GM21723 (cell line): ENCODE measurements around the gene SLX4IP.

Source experiments
- ATAC-seq: cut with Tn5 transposase; IDR thresholded peaks from one replicate; pipeline ENCODE4 v1.9.1; 2021; ENCODE audit warnings: mild to moderate bottlenecking, moderate library complexity; ENCODE audit not compliant: unreplicated experiment

SLX4IP gene

DNA sequence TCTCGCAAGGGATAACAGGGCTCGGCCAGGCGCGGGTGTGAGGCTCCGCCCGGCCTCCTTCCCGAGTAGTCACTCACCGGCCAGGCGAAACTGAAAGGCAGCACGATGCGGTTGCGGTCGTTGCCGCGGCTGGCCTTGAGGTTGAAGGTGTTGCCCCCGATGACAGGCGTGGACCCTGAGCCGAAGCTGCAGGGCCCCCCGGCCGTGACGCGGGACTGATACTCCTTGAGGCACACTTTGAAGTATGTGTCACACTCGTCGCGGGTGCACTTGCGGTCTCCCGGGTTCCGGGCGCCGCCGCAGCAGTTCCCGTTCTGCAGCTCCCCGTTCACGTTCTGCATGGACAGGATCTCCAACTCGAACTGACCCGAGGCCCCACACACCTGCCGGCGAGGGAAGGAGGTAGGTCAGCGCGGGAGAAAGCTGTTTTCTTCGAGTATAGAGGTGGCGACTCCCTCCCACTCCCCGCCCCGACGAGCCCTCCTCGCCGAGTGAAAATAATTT, 237.6 kb downstream of the SLX4IP start:
- ATAC-seq: no peak

DNA sequence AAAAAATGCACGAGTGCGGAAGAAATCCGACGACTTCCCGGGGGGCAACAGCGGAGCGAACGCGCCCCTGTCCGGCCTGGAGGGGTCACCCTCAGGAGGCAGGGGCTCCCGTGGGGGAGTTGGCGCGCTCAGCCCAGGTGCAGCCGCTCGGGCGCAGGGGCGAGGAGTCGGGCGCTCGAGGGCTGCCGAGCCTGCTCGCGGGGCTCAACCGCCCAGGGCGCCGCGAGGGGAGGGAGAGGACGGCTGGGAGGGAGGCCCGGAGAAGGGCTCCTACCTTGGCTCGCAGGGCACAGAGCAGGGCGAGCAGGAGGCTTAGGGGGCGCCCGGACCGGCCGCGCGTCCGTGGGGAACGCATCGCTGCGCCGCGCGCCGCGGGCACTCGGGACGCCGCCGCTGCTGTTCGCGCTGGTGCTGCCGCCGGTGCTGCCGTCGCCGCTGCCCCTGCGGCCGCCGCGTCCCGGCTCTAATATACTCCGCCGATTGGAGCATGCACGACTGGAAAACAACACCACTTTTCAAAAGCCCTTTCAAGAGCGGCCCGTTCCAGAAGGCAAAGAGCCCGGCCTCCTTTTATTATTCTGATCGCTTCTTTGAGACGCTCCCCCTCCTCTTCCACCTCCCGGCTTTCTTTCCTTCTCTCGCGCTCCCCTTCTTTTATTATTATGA, 238.2 kb downstream of the SLX4IP start:
- ATAC-seq: no peak

DNA sequence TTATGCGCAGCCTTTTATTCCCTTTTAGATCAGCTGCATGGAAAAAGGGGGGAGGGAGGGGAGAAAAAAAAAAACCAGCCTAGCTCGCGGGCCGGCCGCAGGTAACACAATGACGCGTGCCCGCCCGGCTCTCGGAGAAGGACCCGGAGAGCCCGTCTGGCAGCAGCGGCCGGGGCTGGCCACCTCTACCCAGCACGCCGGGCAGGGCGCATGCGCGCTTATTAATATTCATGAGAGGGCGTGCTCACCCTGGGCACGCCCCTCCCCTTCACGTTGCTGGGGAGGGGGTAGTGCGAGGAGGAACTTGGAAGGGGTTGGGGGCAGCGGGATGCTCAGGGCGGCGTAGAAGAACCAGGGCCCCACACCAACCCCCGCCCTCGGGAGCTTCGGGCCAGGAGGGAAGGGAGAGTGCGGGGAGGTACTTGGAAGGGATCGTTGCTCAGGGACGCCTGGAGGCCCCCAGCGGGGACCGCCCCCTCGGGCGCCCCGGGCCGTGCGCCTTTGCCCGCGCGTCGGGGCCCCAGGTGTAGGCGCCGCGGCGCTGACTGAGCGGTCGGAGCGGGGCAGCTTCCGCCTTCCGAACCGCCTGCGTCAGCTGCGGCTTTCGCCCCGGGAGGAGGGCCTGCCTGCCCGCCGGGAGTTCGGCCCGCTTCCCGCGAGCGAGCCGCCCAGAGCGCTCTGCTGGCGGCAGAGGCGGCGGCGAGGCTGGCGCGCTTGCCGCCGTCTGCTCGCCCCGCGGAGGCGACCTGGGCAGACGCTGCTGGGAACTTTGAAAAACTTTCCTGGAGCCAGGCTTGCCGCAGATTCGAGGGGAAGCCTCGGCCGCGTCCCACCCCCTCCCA, 239.0 kb downstream of the SLX4IP start, which contains the start of gene JAG1:
Gene JAG1, minus strand, starts transcription at position 158 of the 842 bp plus-strand sequence. CDS start 469 bp downstream, outside the sequence.
- peak; percentile 61 for ATAC-seq

DNA sequence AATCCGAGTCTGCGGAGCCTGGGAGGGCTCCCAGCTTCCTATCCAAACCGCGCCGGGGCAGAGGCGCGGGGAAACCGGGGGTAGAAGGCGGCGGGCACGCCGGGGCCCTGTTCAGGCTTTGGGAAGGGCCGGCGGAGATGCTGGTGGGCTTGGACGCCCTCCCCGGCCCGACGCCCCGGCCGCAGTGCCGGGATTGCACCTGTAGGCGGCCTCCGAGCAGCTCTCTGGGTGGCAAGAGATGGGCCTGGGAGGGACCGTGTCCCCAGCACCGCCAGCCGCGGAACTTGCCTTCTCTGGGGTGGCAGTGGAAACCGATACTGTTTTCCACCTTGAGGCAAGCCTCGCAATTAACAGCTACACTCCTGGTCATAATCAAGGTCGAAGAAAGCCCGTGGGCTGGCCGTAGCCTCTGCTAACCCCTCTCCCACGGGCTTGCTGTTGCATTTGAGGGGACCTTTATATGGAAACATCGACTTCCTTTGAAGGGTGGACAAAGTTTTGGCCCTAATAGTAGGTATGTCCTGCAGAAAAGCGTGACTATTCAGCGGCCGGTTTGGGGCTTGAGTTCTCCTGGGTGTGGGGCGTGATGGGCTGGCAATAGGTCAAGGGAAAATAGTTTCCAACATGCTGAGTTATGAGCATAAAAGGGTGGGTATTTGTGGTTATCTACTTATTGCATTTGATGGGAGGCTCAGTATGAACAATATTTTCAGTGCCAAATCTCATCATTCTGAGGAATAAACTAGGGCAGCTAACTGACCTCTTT, 239.8 kb downstream of the SLX4IP start:
- peak; percentile 41 for ATAC-seq

DNA sequence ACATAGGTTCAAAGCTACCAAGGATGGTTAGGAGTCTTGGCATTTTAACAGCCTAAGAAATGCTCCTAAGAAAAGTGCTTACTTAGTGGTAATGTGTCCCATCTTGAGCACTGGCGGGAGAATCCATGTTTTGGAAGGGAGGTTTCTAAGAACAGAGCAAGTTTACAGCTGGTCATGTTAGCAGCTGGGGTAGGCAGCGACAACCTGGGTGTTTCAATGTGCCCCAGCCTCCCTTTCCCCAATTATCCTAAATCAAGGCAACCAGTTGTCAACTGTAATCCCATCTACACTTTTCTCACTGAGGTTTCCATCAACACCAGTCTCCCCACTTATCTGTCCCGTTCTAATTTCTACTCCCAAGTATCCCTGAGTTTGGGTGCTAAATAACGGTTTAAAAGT, 240.3 kb downstream of the SLX4IP start:
- no peak for ATAC-seq

DNA sequence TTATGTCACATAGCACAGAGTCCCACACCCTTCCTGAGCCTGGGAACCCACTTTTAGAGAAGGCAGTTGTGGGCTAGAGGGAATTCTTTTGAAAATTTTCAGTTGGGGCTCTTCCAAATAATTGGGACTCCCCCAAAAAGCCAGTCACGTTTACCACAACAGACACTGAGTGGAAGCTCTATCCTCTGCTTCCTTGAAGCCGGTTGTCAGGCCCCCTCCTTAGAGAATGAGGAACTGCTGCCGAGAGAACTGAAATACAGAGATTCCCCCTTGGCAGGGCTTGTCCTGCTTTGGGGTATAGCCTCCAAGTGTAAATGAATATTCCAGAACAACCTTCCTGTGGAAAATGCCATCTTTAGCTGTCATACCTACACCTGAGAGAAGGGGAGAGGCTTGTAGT, 241.4 kb downstream of the SLX4IP start:
- no peak for ATAC-seq
